IMR-90 (cell line): ENCODE data around the gene PRKCB. TPM values are rescaled to one million over a fixed set of nuclear protein-coding genes. Genes with fewer than 3 reads are reported as not detected.

Experiments used
- ATAC-seq: fragments of 200-7000 bp; cut with Tn5 transposase; 2 replicates; pipeline ENCODE4 v1.9.1; 2020; ENCODE audit warnings: low read depth, mild to moderate bottlenecking, moderate library complexity
- BruUV-seq: library from RNA; stranded (reverse); fragments of 400-500 nt; replicated peaks from 2 replicates; lab custom pipeline; 2021; lab: Mats Ljungman, UMichigan
- CTCF ChIA-PET: fragments of 300-600 bp; formaldehyde crosslinking; extraction: SDS; loops from one replicate; lab custom pipeline; 2021; ENCODE audit warnings: antibody characterized with exemption; lab: Yijun Ruan, JAX
- POLR2A ChIA-PET: fragments of 300-600 bp; sonication (Branson Sonifier 250); formaldehyde crosslinking; loops from one replicate; lab custom pipeline; 2022; ENCODE audit warnings: antibody characterized with exemption; ENCODE audit not compliant: unreplicated experiment; lab: Charles Lee
- DNase-seq: peaks from one replicate; pipeline ENCODE4 v3.0.0; 2013
- H2AFZ ChIP-seq: replicated peaks from 2 replicates; pipeline ENCODE3; 2013; ENCODE audit warnings: low read length, mild to moderate bottlenecking; ENCODE audit not compliant: poor library complexity
- H2AK5ac ChIP-seq: 2 replicates; pipeline ENCODE4 v1.6.1; 2013; ENCODE audit warnings: low read depth, low read length, inconsistent platforms
- H2AK9ac ChIP-seq: replicated peaks from 2 replicates; pipeline ENCODE3; 2013; ENCODE audit warnings: mild to moderate bottlenecking, low read depth, low read length, moderate library complexity; ENCODE audit not compliant: poor library complexity
- H2BK120ac ChIP-seq: 2 replicates; pipeline ENCODE4 v1.6.1; 2013; ENCODE audit warnings: low read depth, low read length, inconsistent platforms
- H2BK15ac ChIP-seq: 3 replicates; pipeline ENCODE4 v1.6.1; 2013; ENCODE audit warnings: low read depth, low read length, inconsistent platforms
- H2BK20ac ChIP-seq: 2 replicates; pipeline ENCODE4 v1.6.1; 2013; ENCODE audit warnings: low read depth, mild to moderate bottlenecking, inconsistent platforms, low read length, moderate library complexity
- H2BK5ac ChIP-seq: 2 replicates; pipeline ENCODE4 v1.6.1; 2013; ENCODE audit warnings: mild to moderate bottlenecking, low read depth, low read length, inconsistent platforms; ENCODE audit not compliant: poor library complexity, severe bottlenecking
- H3K14ac ChIP-seq: replicated peaks from 2 replicates; pipeline ENCODE4 v1.6.1; 2013; ENCODE audit warnings: low read depth, low read length, inconsistent platforms
- H3K18ac ChIP-seq: 2 replicates; pipeline ENCODE4 v1.6.1; 2013; ENCODE audit warnings: low read depth, low read length, control low read depth
- H3K23ac ChIP-seq: 2 replicates; pipeline ENCODE4 v1.6.1; 2013; ENCODE audit warnings: low read depth, low read length, inconsistent platforms
- H3K27ac ChIP-seq: 2 replicates; pipeline ENCODE4 v1.5.1; 2013; ENCODE audit warnings: mild to moderate bottlenecking, control low read depth, low read length; ENCODE audit not compliant: insufficient read depth
- H3K27me3 ChIP-seq: 2 replicates; pipeline ENCODE4 v1.6.1; 2013; ENCODE audit warnings: low read length; ENCODE audit not compliant: control insufficient read depth, insufficient read depth
- H3K36me3 ChIP-seq: 2 replicates; pipeline ENCODE4 v1.6.1; 2013; ENCODE audit warnings: low read length, mixed read lengths; ENCODE audit not compliant: control insufficient read depth, insufficient read depth
- H3K4ac ChIP-seq: 2 replicates; pipeline ENCODE4 v1.6.1; 2013; ENCODE audit warnings: low read depth, low read length, inconsistent platforms
- H3K4me1 ChIP-seq: 2 replicates; pipeline ENCODE4 v1.6.1; 2013; ENCODE audit warnings: low read length, mixed read lengths; ENCODE audit not compliant: control insufficient read depth, insufficient read depth
- H3K4me2 ChIP-seq: 2 replicates; pipeline ENCODE4 v1.6.1; 2013; ENCODE audit warnings: low read depth, mild to moderate bottlenecking, control low read depth, low read length, moderate library complexity
- H3K4me3 ChIP-seq: 2 replicates; pipeline ENCODE4 v1.5.1; 2013; ENCODE audit warnings: low read depth, mild to moderate bottlenecking, control low read depth, low read length, moderate library complexity; ENCODE audit not compliant: insufficient read depth
- H3K56ac ChIP-seq: 2 replicates; pipeline ENCODE4 v1.6.1; 2013; ENCODE audit warnings: low read length, inconsistent platforms; ENCODE audit not compliant: insufficient read depth; ENCODE audit errors: extremely low read depth
- H3K79me1 ChIP-seq, 2 experiments: 2 replicates each; pipeline ENCODE4 v1.6.1; 2013; ENCODE audit warnings: low read length in 2 of 2, inconsistent platforms in 1 of 2, low read depth in 1 of 2
- H3K9ac ChIP-seq: 2 replicates; pipeline ENCODE4 v1.6.1; 2013; ENCODE audit warnings: low read depth, low read length, control low read depth
- H3K9me1 ChIP-seq: 2 replicates; pipeline ENCODE4 v1.6.1; 2013; ENCODE audit warnings: low read length, inconsistent platforms; ENCODE audit not compliant: insufficient read depth
- H3K9me3 ChIP-seq: 2 replicates; pipeline ENCODE4 v1.6.1; 2013; ENCODE audit warnings: low read length; ENCODE audit not compliant: control insufficient read depth, insufficient read depth
- H4K20me1 ChIP-seq: 2 replicates; pipeline ENCODE4 v1.6.1; 2013; ENCODE audit warnings: low read length, inconsistent platforms; ENCODE audit not compliant: insufficient read depth
- H4K5ac ChIP-seq: 2 replicates; pipeline ENCODE4 v1.6.1; 2013; ENCODE audit warnings: mild to moderate bottlenecking, low read depth, low read length, control low read depth
- H4K8ac ChIP-seq, 2 experiments: 2 replicates each; pipeline ENCODE4 v1.6.1; 2013; ENCODE audit warnings: low read depth in 2 of 2, low read length in 2 of 2, control low read depth in 1 of 2, inconsistent platforms in 1 of 2
- H4K91ac ChIP-seq: 2 replicates; pipeline ENCODE4 v1.6.1; 2013; ENCODE audit warnings: low read depth, low read length, inconsistent platforms; ENCODE audit not compliant: insufficient read depth
- BHLHE40 ChIP-seq: fragments of 150-350 bp; IDR thresholded peaks from 2 replicates; pipeline ENCODE4 v1.6.1; 2016; ENCODE audit warnings: mild to moderate bottlenecking, low read depth, low read length
- CEBPB ChIP-seq: IDR thresholded peaks from 2 replicates; pipeline ENCODE4 v1.6.1; 2012; ENCODE audit warnings: low read depth, low read length, improper control_type of control experiment
- CHD1 ChIP-seq: IDR thresholded peaks from 2 replicates; pipeline ENCODE4 v1.6.1; 2012; ENCODE audit warnings: low read depth, low read length, improper control_type of control experiment
- MAZ ChIP-seq: IDR thresholded peaks from 2 replicates; pipeline ENCODE4 v1.6.1; 2012; ENCODE audit warnings: low read depth, mild to moderate bottlenecking, low read length, improper control_type of control experiment, moderate library complexity, borderline replicate concordance
- NFE2L2 ChIP-seq: fragments of 150-350 bp; IDR thresholded peaks from 2 replicates; pipeline ENCODE4 v1.6.1; 2016; ENCODE audit warnings: low read depth, mild to moderate bottlenecking, low read length
- RAD21 ChIP-seq: IDR thresholded peaks from 2 replicates; pipeline ENCODE4 v1.6.1; 2012; ENCODE audit warnings: low read length, improper control_type of control experiment
- USF2 ChIP-seq: fragments of 150-350 bp; IDR thresholded peaks from 2 replicates; pipeline ENCODE4 v1.6.1; 2017; ENCODE audit warnings: mild to moderate bottlenecking, antibody characterized with exemption, low read length, low read depth
- WGBS, 2 experiments: methylation state at CpG; one replicate each; pipeline versions ENCODE4 v1.1.5 to v1.1.7; 2013; ENCODE audit warnings: missing lambda C conversion rate in 2 of 2; ENCODE audit not compliant: insufficient read length in 1 of 2; ENCODE audit errors: extremely low coverage in 2 of 2; 5-methylcytosine and 5-hydroxymethylcytosine counted together
- dilution Hi-C: fragments of 300-500 bp; cut with HindIII; formaldehyde crosslinking; loops from one replicate; pipeline ENCODE4 v1.14.3; 2018; ENCODE audit warnings: low sequenced_read_pairs; ENCODE audit not compliant: unreplicated experiment
- in situ Hi-C: fragments of 300-500 bp; cut with MboI; formaldehyde crosslinking; loops from 3 replicates; pipeline ENCODE4 v1.14.3; 2019; ENCODE audit warnings: low sequenced_read_pairs, inconsistent platforms, mixed read lengths
- intact Hi-C: fragments of 100-400 bp; cut with micrococcal nuclease; formaldehyde crosslinking; loops from 2 replicates; pipeline ENCODE4 v1.10.0; 2022
- polyA plus RNA-seq, 3 experiments: library from polyadenylated mRNA; depleted of rRNA; stranded (reverse); fragments of >200 nt; gene quantifications; 2 replicates each; pipeline ENCODE4 v1.2.3, GENCODE V29; 2012; ENCODE audit warnings: low replicate concordance in 1 of 3
- total RNA-seq: library from RNA; depleted of rRNA; stranded (reverse); fragments of >200 nt; gene quantifications from 2 replicates; pipeline ENCODE4 v1.2.3, GENCODE V29; 2012
- TF ChIP-seq, protein P1 (sequence below): fragments of 150-350 bp; IDR thresholded peaks from 2 replicates; pipeline ENCODE4 v1.6.1; 2016; ENCODE audit warnings: low read depth, mild to moderate bottlenecking, low read length, moderate library complexity, borderline replicate concordance
- TF ChIP-seq, protein P2 (sequence below): conservative IDR thresholded peaks from 2 replicates; pipeline ENCODE4 v1.5.1; 2012; ENCODE audit warnings: mild to moderate bottlenecking, low read depth, low read length, improper control_type of control experiment

Gene PRKCB
- total and polyA plus RNA-seq, 2 of the 4 experiments (the other 2 are of a cell fraction): under 0.01 TPM; not detected in 1

GRCh38 chr16:23821875-23822688, 13.7 kb upstream of the PRKCB start:
- Histone ChIP-seq H4K91ac (no peak overlapping the region), H4K8ac (no peak overlapping the region), H3K79me1 (no peaks in the 10 kb centered on the region), H3K56ac (no peak overlapping the region), H3K9ac (no peak overlapping the region), H3K4me1 (no peaks in the 10 kb centered on the region), H3K36me3 (no peaks in the 10 kb centered on the region), H3K23ac (no peak overlapping the region), H3K14ac (no peak overlapping the region), H2BK5ac (no peak overlapping the region), H3K9me3 (no peaks in the 10 kb centered on the region), H2BK120ac (no peak overlapping the region), H3K27me3 (no peaks in the 10 kb centered on the region), H4K5ac (no peak overlapping the region), H3K27ac (no peak overlapping the region), H3K4ac (no peak overlapping the region), H3K4me3 (no peak overlapping the region), H2AFZ (no peak overlapping the region), H2BK20ac (no peak overlapping the region), H3K4me2 (no peak overlapping the region), H3K9me1 (no peaks in the 10 kb centered on the region), H3K18ac (no peak overlapping the region), H4K20me1 (no peaks in the 10 kb centered on the region), H2AK5ac (no peak overlapping the region), H2AK9ac (no peak overlapping the region), H2BK15ac (no peak overlapping the region)
- CTCF ChIA-PET: interaction anchor here (1.4 kb wide), 1 partner anchor 18 kb away, joined by 4 read pairs; no protein-coding TSS in a partner anchor
- TF ChIP-seq MAZ (no peak), CHD1 (no peak), RAD21 (no peak), BHLHE40 (no peak), USF2 (no peak), NFE2L2 (no peak), CEBPB (no peak)
- TF ChIP-seq, protein P1, sequence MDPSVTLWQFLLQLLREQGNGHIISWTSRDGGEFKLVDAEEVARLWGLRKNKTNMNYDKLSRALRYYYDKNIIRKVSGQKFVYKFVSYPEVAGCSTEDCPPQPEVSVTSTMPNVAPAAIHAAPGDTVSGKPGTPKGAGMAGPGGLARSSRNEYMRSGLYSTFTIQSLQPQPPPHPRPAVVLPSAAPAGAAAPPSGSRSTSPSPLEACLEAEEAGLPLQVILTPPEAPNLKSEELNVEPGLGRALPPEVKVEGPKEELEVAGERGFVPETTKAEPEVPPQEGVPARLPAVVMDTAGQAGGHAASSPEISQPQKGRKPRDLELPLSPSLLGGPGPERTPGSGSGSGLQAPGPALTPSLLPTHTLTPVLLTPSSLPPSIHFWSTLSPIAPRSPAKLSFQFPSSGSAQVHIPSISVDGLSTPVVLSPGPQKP: no peak
- TF ChIP-seq, protein P2, sequence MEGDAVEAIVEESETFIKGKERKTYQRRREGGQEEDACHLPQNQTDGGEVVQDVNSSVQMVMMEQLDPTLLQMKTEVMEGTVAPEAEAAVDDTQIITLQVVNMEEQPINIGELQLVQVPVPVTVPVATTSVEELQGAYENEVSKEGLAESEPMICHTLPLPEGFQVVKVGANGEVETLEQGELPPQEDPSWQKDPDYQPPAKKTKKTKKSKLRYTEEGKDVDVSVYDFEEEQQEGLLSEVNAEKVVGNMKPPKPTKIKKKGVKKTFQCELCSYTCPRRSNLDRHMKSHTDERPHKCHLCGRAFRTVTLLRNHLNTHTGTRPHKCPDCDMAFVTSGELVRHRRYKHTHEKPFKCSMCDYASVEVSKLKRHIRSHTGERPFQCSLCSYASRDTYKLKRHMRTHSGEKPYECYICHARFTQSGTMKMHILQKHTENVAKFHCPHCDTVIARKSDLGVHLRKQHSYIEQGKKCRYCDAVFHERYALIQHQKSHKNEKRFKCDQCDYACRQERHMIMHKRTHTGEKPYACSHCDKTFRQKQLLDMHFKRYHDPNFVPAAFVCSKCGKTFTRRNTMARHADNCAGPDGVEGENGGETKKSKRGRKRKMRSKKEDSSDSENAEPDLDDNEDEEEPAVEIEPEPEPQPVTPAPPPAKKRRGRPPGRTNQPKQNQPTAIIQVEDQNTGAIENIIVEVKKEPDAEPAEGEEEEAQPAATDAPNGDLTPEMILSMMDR: no peak
- no peak for DNase-seq
- no peak for ATAC-seq
- POLR2A ChIA-PET: no interaction called here
- intact Hi-C loops (no loop called here), in situ Hi-C loops (no loop called here), dilution Hi-C loops (no loop called here)
- 40% methylated on average over 1 of the region's 6 CpGs; no CpG with 5 or more reads in 1 of the 2 experiments for WGBS, 2 experiments
- BruUV-seq: no TSS peak
